HG02759 (cell line): ENCODE results near the gene GRM6.

Experiments used
- ATAC-seq: cut with Tn5 transposase; IDR thresholded peaks from one replicate; pipeline ENCODE4 v1.9.1; 2021; ENCODE audit warnings: mild to moderate bottlenecking, moderate library complexity; ENCODE audit not compliant: unreplicated experiment

GRM6 gene

DNA sequence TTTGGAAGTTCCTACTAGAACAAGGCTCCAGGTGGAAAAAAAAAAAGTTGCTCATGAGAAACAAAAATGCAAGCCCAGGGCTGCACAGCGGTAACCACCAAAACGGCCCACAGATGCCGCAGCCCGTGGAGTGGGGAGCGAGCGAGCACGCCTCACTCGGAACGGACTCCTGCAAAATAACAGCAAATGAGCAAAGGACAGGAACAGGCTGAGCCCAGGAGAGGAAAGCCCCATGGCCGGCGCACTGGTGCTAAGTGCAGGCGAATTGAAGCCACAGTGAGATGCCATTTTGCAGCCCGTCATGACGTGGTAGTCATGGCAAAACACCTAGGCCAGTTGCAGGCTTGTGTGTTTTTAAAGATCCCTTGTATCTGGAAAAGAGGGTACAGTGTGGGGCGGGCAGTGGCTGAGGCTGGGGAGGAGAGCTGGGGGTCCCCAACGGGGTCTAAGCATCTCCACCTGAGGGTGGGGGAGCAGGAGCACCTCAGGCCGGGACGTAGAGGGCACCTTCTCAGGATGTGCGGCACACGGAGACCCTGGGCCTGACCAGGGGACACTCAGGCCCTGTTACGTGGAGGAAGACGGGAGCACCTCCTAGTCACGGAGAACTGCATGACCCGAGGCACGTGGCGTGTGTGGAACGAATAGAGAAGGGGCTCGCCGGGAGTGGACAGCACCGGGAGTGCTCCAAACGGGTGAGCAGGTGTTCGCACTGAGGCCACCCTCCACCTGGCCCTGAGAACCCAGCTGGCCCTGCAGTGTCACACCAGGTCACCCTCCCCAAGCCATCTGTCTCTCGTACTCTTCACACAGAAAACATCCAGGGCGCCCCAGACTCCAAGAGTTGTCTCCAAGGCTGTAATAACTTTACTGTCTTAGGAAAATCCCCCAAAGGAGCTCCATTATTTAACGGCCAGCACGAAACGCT, 10.7 kb downstream of the GRM6 start:
- no peak for ATAC-seq

DNA sequence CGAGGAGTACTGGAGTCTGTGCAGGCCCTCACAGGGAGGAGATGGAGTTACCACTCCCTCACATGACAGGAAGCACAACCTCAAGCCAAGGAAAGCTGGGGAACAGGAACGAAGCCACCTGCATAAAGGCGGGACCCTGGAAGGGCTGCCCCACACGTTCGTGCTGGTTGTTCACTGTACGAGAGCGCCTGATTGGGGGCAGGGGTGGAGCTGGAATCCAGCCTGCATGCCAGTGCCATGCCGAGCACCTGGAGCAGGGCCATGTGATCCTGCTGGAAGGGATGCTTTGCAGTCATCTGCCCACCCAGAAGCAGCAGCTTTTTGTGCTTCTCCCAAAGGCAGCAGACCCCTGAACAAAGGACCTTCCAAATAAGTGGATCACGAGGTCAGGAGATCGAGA, 11.4 kb downstream of the GRM6 start:
- no peak for ATAC-seq

DNA sequence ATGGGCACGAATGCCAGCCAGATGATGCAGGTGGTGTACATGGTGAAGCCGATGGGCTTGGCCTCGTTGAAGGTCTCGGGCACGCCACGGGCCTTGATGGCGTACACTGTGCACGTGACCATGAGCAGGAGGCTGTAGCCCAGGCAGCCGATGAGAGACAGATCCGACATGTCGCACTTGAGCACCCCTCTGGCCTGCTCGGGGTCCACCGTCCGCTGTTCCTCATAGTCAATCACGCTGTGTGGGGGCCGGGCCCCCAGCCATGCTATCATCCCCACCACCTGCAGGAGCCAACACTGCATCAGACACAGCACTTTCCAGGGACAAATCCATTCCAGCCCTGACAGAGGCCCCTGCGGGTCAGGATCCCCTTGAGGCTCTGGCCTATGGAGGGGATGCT, 12.2 kb downstream of the GRM6 start:
- no peak for ATAC-seq

DNA sequence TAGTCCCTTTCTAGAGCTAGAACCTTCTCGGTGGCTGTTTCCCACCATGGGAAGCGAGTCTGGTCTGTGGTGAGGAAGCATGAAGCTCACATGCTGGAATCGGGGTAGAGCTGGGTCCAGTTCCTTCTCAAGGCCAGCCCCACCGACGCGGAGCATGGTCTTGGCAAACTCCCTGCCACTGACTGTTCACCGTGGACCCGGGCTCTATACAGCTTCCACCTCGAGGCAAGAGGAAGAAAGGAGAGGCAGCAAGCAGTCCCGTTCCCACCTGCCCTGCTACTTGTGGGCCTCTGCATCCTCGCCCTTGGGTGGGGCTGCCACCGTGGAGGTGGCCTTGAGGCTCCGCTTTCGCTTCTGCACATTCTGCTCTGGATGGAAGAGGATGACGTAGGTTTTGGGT, 13.7 kb downstream of the GRM6 start:
- no peak for ATAC-seq

DNA sequence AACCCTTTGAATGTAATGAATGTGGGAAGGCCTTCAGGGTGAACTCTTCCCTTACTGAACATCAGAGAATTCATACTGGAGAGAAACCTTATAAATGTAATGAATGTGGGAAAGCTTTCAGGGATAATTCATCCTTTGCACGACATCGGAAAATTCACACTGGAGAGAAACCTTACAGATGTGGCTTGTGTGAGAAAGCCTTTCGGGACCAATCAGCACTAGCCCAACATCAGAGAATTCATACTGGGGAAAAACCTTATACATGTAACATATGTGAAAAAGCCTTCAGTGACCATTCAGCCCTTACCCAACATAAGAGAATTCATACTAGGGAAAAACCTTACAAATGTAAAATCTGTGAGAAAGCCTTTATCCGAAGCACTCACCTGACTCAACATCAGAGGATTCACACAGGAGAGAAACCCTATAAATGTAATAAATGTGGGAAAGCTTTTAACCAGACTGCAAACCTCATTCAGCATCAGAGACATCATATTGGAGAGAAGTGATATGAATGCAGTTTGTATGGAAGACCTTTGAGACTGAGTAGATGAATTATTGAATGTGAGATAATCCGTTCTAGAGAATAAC, 29.6 kb downstream of the GRM6 start:
- no peak for ATAC-seq

DNA sequence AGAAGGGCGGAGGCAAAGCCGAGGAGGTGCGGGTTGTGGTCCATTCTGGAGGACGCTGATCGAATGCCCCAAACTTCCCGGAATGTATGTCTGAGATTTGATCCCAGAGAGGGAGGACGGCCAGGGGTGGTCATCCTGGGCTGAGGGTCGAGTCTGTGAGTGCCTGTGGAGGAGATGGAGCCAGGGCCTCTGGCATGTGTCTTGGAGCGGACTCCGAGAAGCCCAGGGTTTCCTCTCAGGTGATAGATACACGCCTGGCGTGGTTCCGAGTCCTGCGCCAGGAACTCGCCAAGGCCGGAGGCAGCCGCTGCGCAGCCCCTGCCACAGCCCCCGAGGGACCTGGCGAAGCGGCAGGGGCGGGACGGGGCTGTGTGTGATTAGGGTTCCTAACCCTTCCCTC, 53.8 kb downstream of the GRM6 start:
- no peak for ATAC-seq

DNA sequence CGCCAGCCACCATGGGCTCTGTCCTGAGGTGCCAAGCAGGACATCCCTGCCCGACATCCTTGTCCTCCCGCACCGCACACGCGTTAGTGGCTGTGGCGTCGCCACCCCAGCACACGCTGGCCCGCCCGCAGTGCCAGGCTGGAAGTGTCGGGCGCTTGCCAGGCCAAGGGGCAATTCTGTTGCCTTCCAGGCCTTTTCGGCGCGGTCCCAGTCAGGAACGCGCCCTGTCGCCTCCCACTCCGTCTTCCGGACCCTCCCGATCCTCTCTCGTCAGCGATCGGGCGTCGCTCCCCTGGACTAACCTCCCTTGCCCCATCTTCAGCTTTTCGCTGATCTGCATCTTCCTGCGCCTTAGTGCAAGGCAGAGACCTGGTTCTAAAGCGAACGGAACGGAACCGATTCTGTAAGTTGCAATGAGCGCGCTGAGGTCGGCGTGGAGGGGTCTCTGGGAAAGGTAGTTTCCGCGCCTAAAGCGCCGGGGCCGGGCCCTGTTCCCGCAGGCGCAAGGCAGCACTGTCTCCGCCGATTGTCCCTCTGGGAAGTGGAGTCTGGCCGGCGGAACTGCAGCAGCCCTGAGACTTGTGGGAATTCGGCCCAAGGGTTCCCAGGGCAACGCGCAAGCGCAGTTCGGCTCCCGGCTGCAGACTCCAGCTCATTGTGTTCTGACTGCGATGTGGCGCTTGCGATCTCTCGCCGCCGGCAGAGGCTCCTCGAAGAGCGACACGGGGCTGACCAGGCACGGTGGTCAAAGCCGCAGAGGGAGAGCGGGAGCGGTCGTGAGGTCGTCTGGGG, 54.4 kb downstream of the GRM6 start, which contains the start of gene ZNF454:
ZNF454 (plus strand) TSS at position 630 of the 792 bp plus-strand sequence. CDS start 1,594 bp downstream, outside the sequence.
- ATAC-seq, result no peak

DNA sequence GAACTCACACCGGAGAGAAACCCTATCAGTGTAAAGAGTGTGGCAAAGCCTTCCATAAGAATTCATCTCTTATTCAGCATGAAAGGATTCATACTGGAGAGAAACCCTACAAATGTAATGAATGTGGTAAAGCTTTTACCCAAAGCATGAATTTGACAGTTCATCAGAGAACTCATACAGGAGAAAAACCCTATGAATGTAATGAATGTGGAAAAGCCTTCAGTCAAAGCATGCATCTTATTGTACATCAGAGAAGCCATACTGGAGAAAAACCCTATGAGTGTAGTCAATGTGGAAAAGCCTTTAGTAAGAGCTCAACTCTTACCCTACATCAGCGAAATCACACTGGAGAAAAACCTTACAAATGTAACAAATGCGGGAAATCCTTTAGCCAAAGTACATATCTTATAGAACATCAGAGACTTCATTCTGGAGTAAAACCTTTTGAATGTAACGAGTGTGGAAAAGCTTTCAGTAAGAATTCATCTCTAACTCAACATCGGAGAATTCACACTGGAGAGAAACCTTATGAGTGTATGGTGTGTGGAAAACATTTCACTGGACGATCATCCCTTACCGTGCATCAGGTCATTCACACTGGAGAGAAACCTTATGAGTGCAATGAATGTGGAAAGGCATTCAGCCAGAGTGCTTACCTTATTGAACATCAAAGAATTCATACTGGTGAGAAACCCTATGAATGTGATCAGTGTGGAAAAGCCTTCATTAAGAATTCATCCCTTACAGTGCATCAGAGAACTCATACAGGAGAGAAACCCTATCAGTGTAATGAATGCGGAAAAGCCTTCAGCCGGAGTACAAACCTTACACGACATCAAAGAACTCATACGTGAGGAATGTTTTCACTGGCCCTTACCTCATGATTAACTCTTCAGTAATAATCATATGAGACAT, 63.0 kb downstream of the GRM6 start:
- no peak for ATAC-seq
